NCI-H1694 treated with DMSO at 0.1 percent for 48 hours (cell line): ENCODE results near the gene UQCR11.
A peak's percentile ranks its signal among the peaks of the same experiment; 100 is the strongest.
"Not testable (repeated sequence)": the region's sequence is repeated elsewhere in the genome, so short reads cannot be mapped to it uniquely, and the experiment has no call there.

Experiments
- DNase-seq: peaks from one replicate; lab custom pipeline; 2025; lab: John Stamatoyannopoulos, UW

UQCR11 gene

GRCh38 chr19:1605236-1606137 lies at the start of gene UQCR11:
Gene UQCR11 (minus strand): TSS chr19:1605462. CDS start chr19:1605409, 53 bp downstream.
- DNase-seq: peak; percentile 94

GRCh38 chr19:1654178-1654792 lies 49.0 kb upstream of the UQCR11 start:
- DNase-seq: no peak

- DNase-seq: no peak
Measured at GRCh38 chr19:1653300-1653628, 48.0 kb upstream of the UQCR11 start.

GRCh38 chr19:1652471-1653299 lies 47.4 kb upstream of the UQCR11 start, which contains the start of gene TCF3:
Gene TCF3 (minus strand): TSS chr19:1652615. CDS start chr19:1650248, 2,367 bp downstream.
- DNase-seq: peak; percentile 94

GRCh38 chr19:1651568-1652291 lies 46.5 kb upstream of the UQCR11 start:
- no peak for DNase-seq

GRCh38 chr19:1650650-1651567 lies 45.6 kb upstream of the UQCR11 start:
- DNase-seq: no peak

- no peak for DNase-seq
Measured at GRCh38 chr19:1649706-1650649, 44.7 kb upstream of the UQCR11 start.

- no peak for DNase-seq
Measured at GRCh38 chr19:1648920-1649541, 43.8 kb upstream of the UQCR11 start.

GRCh38 chr19:1648459-1648849 lies 43.2 kb upstream of the UQCR11 start:
- DNase-seq: no peak

- DNase-seq: no peak
Measured at GRCh38 chr19:1647501-1648458, 42.5 kb upstream of the UQCR11 start.

- DNase-seq: no peak
Measured at GRCh38 chr19:1646659-1647453, 41.6 kb upstream of the UQCR11 start.

- DNase-seq: no peak
Measured at GRCh38 chr19:1646149-1646548, 40.9 kb upstream of the UQCR11 start.

GRCh38 chr19:1645299-1645698 lies 40.0 kb upstream of the UQCR11 start:
- DNase-seq: no peak

- no peak for DNase-seq
Measured at GRCh38 chr19:1644070-1644469, 38.8 kb upstream of the UQCR11 start.

- DNase-seq: not testable (repeated sequence)
Measured at GRCh38 chr19:1640893-1641448, 35.7 kb upstream of the UQCR11 start.

GRCh38 chr19:1636325-1637236 lies 31.3 kb upstream of the UQCR11 start:
- no peak for DNase-seq
